Lung (tissue), 12 donors: ENCODE results near the gene GABRG3. TPM values are rescaled to one million over a fixed set of nuclear protein-coding genes. Genes with fewer than 3 reads are reported as not detected.

Source experiments
- ATAC-seq: fragments of 200-7000 bp; cut with Tn5 transposase; one replicate; pipeline ENCODE4 v1.9.1; 2020; ENCODE audit warnings: moderate number of reproducible peaks; ENCODE audit not compliant: insufficient read depth, low FRiP score
- DNase-seq, 3 donors: peaks; one replicate each; pipeline ENCODE4 v3.0.0-alpha.2; 2013 to 2017
- H3K27ac ChIP-seq, 2 donors: one replicate each; pipeline ENCODE4 v1.5.1; 2013; ENCODE audit warnings: mild to moderate bottlenecking in 2 of 2, moderate library complexity in 2 of 2, control low read depth in 1 of 2, inconsistent platforms in 1 of 2, low read depth in 1 of 2, low read length in 1 of 2
- H3K27me3 ChIP-seq, 3 donors: one replicate each; pipeline ENCODE4 v1.5.1; 2013; ENCODE audit warnings: low read length in 2 of 3; ENCODE audit not compliant: control insufficient read depth in 3 of 3, insufficient read depth in 3 of 3
- H3K36me3 ChIP-seq, 4 donors: one replicate each; pipeline ENCODE4 v1.5.1; 2013; ENCODE audit warnings: low read length in 4 of 4, mild to moderate bottlenecking in 1 of 4, moderate library complexity in 1 of 4; ENCODE audit not compliant: control insufficient read depth in 4 of 4, insufficient read depth in 4 of 4
- H3K4me1 ChIP-seq, 5 donors: one replicate each; pipeline ENCODE4 v1.5.1; 2013; ENCODE audit warnings: low read length in 5 of 5, mild to moderate bottlenecking in 2 of 5, moderate library complexity in 1 of 5; ENCODE audit not compliant: control insufficient read depth in 5 of 5, insufficient read depth in 5 of 5
- H3K4me3 ChIP-seq: one replicate; pipeline ENCODE4 v1.5.1; 2013; ENCODE audit warnings: mild to moderate bottlenecking, control low read depth, moderate library complexity
- H3K9ac ChIP-seq, 2 donors: one replicate each; pipeline ENCODE4 v1.5.1; 2013; ENCODE audit warnings: low read length in 2 of 2, control low read depth in 1 of 2; ENCODE audit not compliant: insufficient read depth in 1 of 2
- H3K9me3 ChIP-seq, 4 donors: one replicate each; pipeline ENCODE4 v1.5.1; 2013; ENCODE audit warnings: low read length in 3 of 4, mild to moderate bottlenecking in 1 of 4, moderate library complexity in 1 of 4; ENCODE audit not compliant: control insufficient read depth in 4 of 4, insufficient read depth in 3 of 4
- CTCF ChIP-seq: IDR thresholded peaks from 2 replicates; pipeline ENCODE4 v1.5.1; 2012; ENCODE audit warnings: mild to moderate bottlenecking; ENCODE audit errors: control extremely low read depth, extremely low read depth
- WGBS, 2 donors: extraction: QIAGEN DNeasy Blood & Tissue Kit; methylation state at CpG; one replicate each; pipeline ENCODE4 v1.1.7; 2013; 5-methylcytosine and 5-hydroxymethylcytosine counted together
- polyA plus RNA-seq, 2 donors: library from polyadenylated mRNA; stranded (reverse); fragments of 200-250 nt; gene quantifications; one replicate each; pipeline ENCODE4 v1.2.1, GENCODE V29; 2013
- total RNA-seq, 2 donors: library from RNA; depleted of rRNA in 1 of 2; stranded (reverse); fragments of >200 nt in 1 of 2; gene quantifications; one replicate each; pipeline ENCODE4 v1.2.1, GENCODE V29; 2014 to 2021
- donor health status: control.
- donor health status: control.
- donor health status: Bipolar disorder and iron deficiency.
- donor health status: healthy.
- donor health status: DM: yes; HTN: yes; CAD: no.

Gene GABRG3
- total and polyA plus RNA-seq, 4 donors, result 16.9 TPM; not detected in 3

GRCh38 chr15:27258287-27258686 is 287.3 kb downstream of the GABRG3 start:
- Histone ChIP-seq H3K27ac (no peak overlapping the region), H3K4me3 (no peak overlapping the region), H3K4me1 (peaks cover 0 to 12% (median 0%) of the 10 kb centered on the region in 5 donors), H3K9ac (no peak overlapping the region), H3K27me3 (no peaks in the 10 kb centered on the region), H3K36me3 (no peaks in the 10 kb centered on the region), H3K9me3 (no peaks in the 10 kb centered on the region)
- 64 to 68% methylated on average over 4 of the region's 4 CpGs for WGBS, 2 donors
- ATAC-seq, result no peak
- DNase-seq, result no peak
- no peak for TF ChIP-seq CTCF

- no peaks in the 10 kb centered on the region for H3K9me3 ChIP-seq
- H3K9ac ChIP-seq, result no peak overlapping the region
- peaks cover 0 to 8% (median 0%) of the 10 kb centered on the region in 5 donors for H3K4me1 ChIP-seq
- no peak overlapping the region for H3K4me3 ChIP-seq
- no peaks in the 10 kb centered on the region for H3K36me3 ChIP-seq
- DNase-seq (no peak), ATAC-seq (no peak)
- H3K27me3 ChIP-seq, result no peaks in the 10 kb centered on the region
- TF ChIP-seq CTCF, result no peak
- 54 to 70% methylated on average over 4 of the region's 4 CpGs for WGBS, 2 donors
- no peak overlapping the region for H3K27ac ChIP-seq
Observed at GRCh38 chr15:27260523-27260922, 289.5 kb downstream of the GABRG3 start.

- TF ChIP-seq CTCF, result no peak
- 68 to 77% methylated on average over 3 of the region's 3 CpGs for WGBS, 2 donors
- no peak for ATAC-seq
Observed at GRCh38 chr15:27268923-27269322, 297.9 kb downstream of the GABRG3 start.

GRCh38 chr15:27271258-27271657 is 300.3 kb downstream of the GABRG3 start:
- no peaks in the 10 kb centered on the region for H3K36me3 ChIP-seq
- no peak for DNase-seq
- no peak overlapping the region for H3K9ac ChIP-seq
- peaks cover 0 to 5% (median 0%) of the 10 kb centered on the region in 4 donors for H3K9me3 ChIP-seq
- no peak for ATAC-seq
- TF ChIP-seq CTCF, result no peak
- no peak overlapping the region for H3K4me3 ChIP-seq
- peaks cover 0 to 3% (median 0%) of the 10 kb centered on the region in 5 donors for H3K4me1 ChIP-seq
- no peak overlapping the region for H3K27ac ChIP-seq
- H3K27me3 ChIP-seq, result no peaks in the 10 kb centered on the region
- 89 to 91% methylated on average over 15 of the region's 15 CpGs for WGBS, 2 donors

More at GRCh38 chr15:27268923-27269322, 297.9 kb downstream of the GABRG3 start:
- Histone ChIP-seq H3K4me3 (no peak overlapping the region), H3K9me3 (peaks cover 0 to 5% (median 0%) of the 10 kb centered on the region in 4 donors), H3K27me3 (no peaks in the 10 kb centered on the region), H3K36me3 (no peaks in the 10 kb centered on the region), H3K4me1 (peaks cover 0 to 4% (median 0%) of the 10 kb centered on the region in 5 donors), H3K27ac (no peak overlapping the region), H3K9ac (no peak overlapping the region)
- no peak for DNase-seq
